PC-3 (cell line): ENCODE results near the gene CCDC88B. TPM values are rescaled to one million over a fixed set of nuclear protein-coding genes. Genes with fewer than 3 reads are reported as not detected.

Experiments used
- ATAC-seq: fragments of 200-7000 bp; cut with Tn5 transposase; 2 replicates; pipeline ENCODE4 v1.9.1; 2020; ENCODE audit warnings: mild to moderate bottlenecking, moderate library complexity
- BruUV-seq: library from RNA; stranded (reverse); fragments of 400-500 nt; replicated peaks from 2 replicates; lab custom pipeline; 2021; lab: Mats Ljungman, UMichigan
- CTCF ChIA-PET: fragments of 300-600 bp; sonication (Branson Sonifier 250); formaldehyde crosslinking; loops from one replicate; lab custom pipeline; 2022; ENCODE audit warnings: antibody characterized with exemption; lab: Charles Lee
- POLR2A ChIA-PET: fragments of 300-600 bp; sonication (Branson Sonifier 250); formaldehyde crosslinking; loops from one replicate; lab custom pipeline; 2022; ENCODE audit warnings: antibody characterized with exemption; ENCODE audit not compliant: unreplicated experiment; lab: Charles Lee
- DNase-seq: peaks from one replicate; pipeline ENCODE4 v3.0.0-alpha.2; 2015
- H2AFZ ChIP-seq: fragments of 300-600 bp; sonication (generic); 2 replicates; pipeline ENCODE4 v1.6.0; 2016; ENCODE audit warnings: antibody characterized with exemption, low read length
- H3F3A ChIP-seq: fragments of 300-600 bp; sonication (generic); one replicate; pipeline ENCODE4 v1.6.0; 2017; ENCODE audit warnings: antibody characterized with exemption, low read length, control low read depth, mild to moderate bottlenecking; ENCODE audit not compliant: unreplicated experiment
- H3K27ac ChIP-seq: fragments of 300-600 bp; sonication (generic); 2 replicates; pipeline ENCODE4 v1.5.1; 2016; ENCODE audit warnings: mild to moderate bottlenecking, low read length
- H3K27me3 ChIP-seq: fragments of 300-600 bp; sonication (generic); 2 replicates; pipeline ENCODE4 v1.6.1; 2016; ENCODE audit warnings: low read length, mixed read lengths
- H3K36me3 ChIP-seq: fragments of 300-600 bp; sonication (generic); 2 replicates; pipeline ENCODE4 v1.6.1; 2016; ENCODE audit warnings: low read depth, mixed run types, low read length, mixed read lengths
- H3K4me1 ChIP-seq: fragments of 300-600 bp; sonication (generic); 2 replicates; pipeline ENCODE4 v1.5.1; 2016; ENCODE audit warnings: low read length; ENCODE audit not compliant: insufficient read depth
- H3K4me2 ChIP-seq: fragments of 300-600 bp; sonication (generic); 2 replicates; pipeline ENCODE4 v1.6.0; 2016; ENCODE audit warnings: low read length
- H3K4me3 ChIP-seq: fragments of 300-600 bp; sonication (generic); 2 replicates; pipeline ENCODE4 v1.5.1; 2016; ENCODE audit warnings: mild to moderate bottlenecking, low read length, mixed read lengths
- H3K79me2 ChIP-seq: fragments of 300-600 bp; sonication (generic); 2 replicates; pipeline ENCODE4 v1.6.1; 2017; ENCODE audit warnings: low read length, mixed read lengths
- H3K9ac ChIP-seq: fragments of 300-600 bp; sonication (generic); 2 replicates; pipeline ENCODE4 v1.6.0; 2016; ENCODE audit warnings: mild to moderate bottlenecking, low read length
- H3K9me2 ChIP-seq: fragments of 300-600 bp; sonication (generic); replicated peaks from 2 replicates; pipeline ENCODE4 v1.6.1; 2016; ENCODE audit warnings: mixed run types, low read length, mixed read lengths
- H3K9me3 ChIP-seq: fragments of 300-600 bp; sonication (generic); 2 replicates; pipeline ENCODE4 v1.6.1; 2016; ENCODE audit warnings: low read length, mixed read lengths
- H4K20me1 ChIP-seq: fragments of 300-600 bp; sonication (generic); 2 replicates; pipeline ENCODE4 v1.6.1; 2016; ENCODE audit warnings: low read length, mixed read lengths
- EZH2 ChIP-seq: fragments of 300-600 bp; sonication (generic); IDR thresholded peaks from one replicate; pipeline ENCODE4 v1.6.1; 2017; ENCODE audit warnings: antibody characterized with exemption, mild to moderate bottlenecking, low read length; ENCODE audit not compliant: unreplicated experiment
- EZH2phosphoT487 ChIP-seq: fragments of 300-600 bp; sonication (generic); IDR thresholded peaks from 2 replicates; pipeline ENCODE4 v1.6.1; 2018; ENCODE audit warnings: mild to moderate bottlenecking, antibody characterized with exemption, low read length, borderline replicate concordance
- intact Hi-C: fragments of 100-400 bp; cut with micrococcal nuclease; formaldehyde crosslinking; loops from 2 replicates; pipeline ENCODE4 v1.9.0; 2023
- total RNA-seq: library from RNA; depleted of rRNA; stranded (reverse); fragments of >200 nt; gene quantifications from 2 replicates; pipeline ENCODE4 v1.2.3, GENCODE V29; 2014
- TF ChIP-seq, protein P1 (sequence below): fragments of 300-600 bp; sonication (generic); conservative IDR thresholded peaks from 2 replicates; pipeline ENCODE4 v1.5.1; 2017; ENCODE audit warnings: antibody characterized with exemption, low read depth, mild to moderate bottlenecking, low read length

The CCDC88B gene
- total RNA-seq, 1 experiment from 2014 or later, result 21.0 TPM

GRCh38 chr11:64349025-64349387, 9.0 kb downstream of the CCDC88B start:
- no peaks in the 10 kb centered on the region for H3F3A ChIP-seq
- no peak overlapping the region for H3K4me3 ChIP-seq
- intact Hi-C loops, result no loop called here
- no TSS peak for BruUV-seq
- H3K9me2 ChIP-seq, result no peaks in the 10 kb centered on the region
- H2AFZ ChIP-seq, result no peak overlapping the region
- no peaks in the 10 kb centered on the region for H3K9me3 ChIP-seq
- ChIA-PET CTCF (no interaction called here), POLR2A (interaction anchor here (0.7 kb wide), 1 partner anchor 31 kb away, joined by 3 read pairs; the partner anchor contains the start of genes PRDX5 and TRMT112)
- H3K27ac ChIP-seq, result no peak overlapping the region
- H3K4me2 ChIP-seq, result no peak overlapping the region
- DNase-seq (no peak), ATAC-seq (no peak)
- H4K20me1 ChIP-seq, result no peaks in the 10 kb centered on the region
- TF ChIP-seq EZH2phosphoT487, result no peak
- TF ChIP-seq, protein P1, sequence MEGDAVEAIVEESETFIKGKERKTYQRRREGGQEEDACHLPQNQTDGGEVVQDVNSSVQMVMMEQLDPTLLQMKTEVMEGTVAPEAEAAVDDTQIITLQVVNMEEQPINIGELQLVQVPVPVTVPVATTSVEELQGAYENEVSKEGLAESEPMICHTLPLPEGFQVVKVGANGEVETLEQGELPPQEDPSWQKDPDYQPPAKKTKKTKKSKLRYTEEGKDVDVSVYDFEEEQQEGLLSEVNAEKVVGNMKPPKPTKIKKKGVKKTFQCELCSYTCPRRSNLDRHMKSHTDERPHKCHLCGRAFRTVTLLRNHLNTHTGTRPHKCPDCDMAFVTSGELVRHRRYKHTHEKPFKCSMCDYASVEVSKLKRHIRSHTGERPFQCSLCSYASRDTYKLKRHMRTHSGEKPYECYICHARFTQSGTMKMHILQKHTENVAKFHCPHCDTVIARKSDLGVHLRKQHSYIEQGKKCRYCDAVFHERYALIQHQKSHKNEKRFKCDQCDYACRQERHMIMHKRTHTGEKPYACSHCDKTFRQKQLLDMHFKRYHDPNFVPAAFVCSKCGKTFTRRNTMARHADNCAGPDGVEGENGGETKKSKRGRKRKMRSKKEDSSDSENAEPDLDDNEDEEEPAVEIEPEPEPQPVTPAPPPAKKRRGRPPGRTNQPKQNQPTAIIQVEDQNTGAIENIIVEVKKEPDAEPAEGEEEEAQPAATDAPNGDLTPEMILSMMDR, result no peak
- no peak for TF ChIP-seq EZH2
- H3K79me2 ChIP-seq, result no peaks in the 10 kb centered on the region
- H3K27me3 ChIP-seq, result no peaks in the 10 kb centered on the region
- H3K9ac ChIP-seq, result no peak overlapping the region
- H3K4me1 ChIP-seq, result peaks cover 6% of the 10 kb centered on the region
- no peaks in the 10 kb centered on the region for H3K36me3 ChIP-seq

- CTCF ChIA-PET, result no interaction called here
- no TSS peak for BruUV-seq
- Histone ChIP-seq H3K79me2 (no peaks in the 10 kb centered on the region), H3K4me3 (no peak overlapping the region), H3K4me1 (peaks cover 6% of the 10 kb centered on the region), H3K36me3 (no peaks in the 10 kb centered on the region), H3K9ac (no peak overlapping the region), H2AFZ (no peak overlapping the region), H3F3A (no peaks in the 10 kb centered on the region), H3K9me2 (no peaks in the 10 kb centered on the region), H4K20me1 (no peaks in the 10 kb centered on the region), H3K4me2 (no peak overlapping the region), H3K27me3 (no peaks in the 10 kb centered on the region), H3K27ac (no peak overlapping the region), H3K9me3 (no peaks in the 10 kb centered on the region)
- ATAC-seq (no peak), DNase-seq (no peak)
- intact Hi-C loops, result no loop called here
- POLR2A ChIA-PET, result interaction anchor here (0.7 kb wide), 1 partner anchor 32 kb away, joined by 3 read pairs; the partner anchor contains the start of genes PRDX5 and TRMT112
- TF ChIP-seq EZH2phosphoT487 (no peak), EZH2 (no peak)
- TF ChIP-seq, protein P1, result no peak
Observed at GRCh38 chr11:64349404-64349803, 9.4 kb downstream of the CCDC88B start.

- Histone ChIP-seq H3K9ac (no peak overlapping the region), H3K27ac (no peak overlapping the region), H3K9me3 (no peaks in the 10 kb centered on the region), H3F3A (no peaks in the 10 kb centered on the region), H3K27me3 (no peaks in the 10 kb centered on the region), H3K9me2 (no peaks in the 10 kb centered on the region), H3K79me2 (no peaks in the 10 kb centered on the region), H3K4me1 (peaks cover 12% of the 10 kb centered on the region), H3K4me2 (no peak overlapping the region), H3K36me3 (no peaks in the 10 kb centered on the region), H4K20me1 (no peaks in the 10 kb centered on the region), H3K4me3 (no peak overlapping the region), H2AFZ (no peak overlapping the region)
- TF ChIP-seq EZH2, result no peak
- TF ChIP-seq, protein P1, result no peak
- TF ChIP-seq EZH2phosphoT487, result no peak
- POLR2A ChIA-PET, result no interaction called here
- CTCF ChIA-PET, result no interaction called here
- no TSS peak for BruUV-seq
- intact Hi-C loops, result no loop called here
- ATAC-seq (no peak), DNase-seq (no peak)
Observed at GRCh38 chr11:64351136-64351631, 11.2 kb downstream of the CCDC88B start.
